Right atrium auricular region (tissue), 2 donors: ENCODE data around the gene GBP3. TPM values are rescaled to one million over a fixed set of nuclear protein-coding genes. Genes with fewer than 3 reads are reported as not detected.
"Not testable (repeated sequence)": the region's sequence is repeated elsewhere in the genome, so short reads cannot be mapped to it uniquely, and the experiment has no call there.

ENCODE experiments used
- DNase-seq: peaks from one replicate; pipeline ENCODE4 v3.0.0-alpha.2; 2019; ENCODE audit warnings: low spot score
- H3K27ac ChIP-seq, 2 donors: fragments of 200-600 bp; sonication (generic); 1 replicate in 1 of 2; 2 replicates in 1 of 2; pipeline ENCODE4 v1.5.1; 2016 to 2019
- H3K27me3 ChIP-seq, 2 donors: fragments of 200-600 bp; sonication (generic); one replicate each; pipeline versions ENCODE4 v1.5.1 to v1.6.0; 2017 to 2019
- H3K36me3 ChIP-seq: fragments of 200-600 bp; sonication (generic); one replicate; pipeline ENCODE4 v1.5.1; 2016
- H3K4me1 ChIP-seq, 2 donors: fragments of 200-600 bp; sonication (generic); one replicate each; pipeline versions ENCODE4 v1.5.1 to v1.6.0; 2017 to 2019
- H3K4me3 ChIP-seq, 2 donors: fragments of 200-600 bp; sonication (generic); 1 replicate in 1 of 2; 2 replicates in 1 of 2; pipeline ENCODE4 v1.5.1; 2017 to 2019; ENCODE audit warnings: mild to moderate bottlenecking in 1 of 2, moderate library complexity in 1 of 2
- H3K9me3 ChIP-seq, 2 donors: fragments of 200-600 bp; sonication (generic); one replicate each; pipeline ENCODE4 v1.5.1; 2019
- CTCF ChIP-seq, 2 donors: fragments of 200-600 bp; sonication (generic); IDR thresholded peaks; one replicate each; pipeline ENCODE4 v1.5.1; 2019; ENCODE audit warnings: antibody characterized with exemption in 2 of 2
- total RNA-seq, 2 donors: library from RNA; depleted of rRNA; stranded (reverse); fragments of >200 nt; gene quantifications; one replicate each; pipeline ENCODE4 v1.1.0, GENCODE V29; 2016

Gene GBP3
- total RNA-seq, 2 donors from 2014 or later, result 5.8 to 10.4 TPM

GRCh38 chr1:88982055-88982454 is 40.6 kb downstream of the GBP3 start:
- Histone ChIP-seq H3K27ac (no peak overlapping the region), H3K4me1 (peaks cover 0 to 42% of the 10 kb centered on the region in 2 donors), H3K27me3 (no peaks in the 10 kb centered on the region), H3K36me3 (peaks cover 12% of the 10 kb centered on the region), H3K9me3 (no peaks in the 10 kb centered on the region), H3K4me3 (no peak overlapping the region)
- TF ChIP-seq CTCF (IDR thresholded peaks at IDR 0.05), result no peak
- DNase-seq, result no peak

GRCh38 chr1:88981506-88981905 is 41.2 kb downstream of the GBP3 start:
- not testable (repeated sequence) for H3K4me3 ChIP-seq, H3K27ac ChIP-seq, H3K27me3 ChIP-seq, H3K9me3 ChIP-seq, DNase-seq
- peaks cover 12% of the 10 kb centered on the region for H3K36me3 ChIP-seq
- peaks cover 0 to 42% of the 10 kb centered on the region in 2 donors for H3K4me1 ChIP-seq

DNA sequence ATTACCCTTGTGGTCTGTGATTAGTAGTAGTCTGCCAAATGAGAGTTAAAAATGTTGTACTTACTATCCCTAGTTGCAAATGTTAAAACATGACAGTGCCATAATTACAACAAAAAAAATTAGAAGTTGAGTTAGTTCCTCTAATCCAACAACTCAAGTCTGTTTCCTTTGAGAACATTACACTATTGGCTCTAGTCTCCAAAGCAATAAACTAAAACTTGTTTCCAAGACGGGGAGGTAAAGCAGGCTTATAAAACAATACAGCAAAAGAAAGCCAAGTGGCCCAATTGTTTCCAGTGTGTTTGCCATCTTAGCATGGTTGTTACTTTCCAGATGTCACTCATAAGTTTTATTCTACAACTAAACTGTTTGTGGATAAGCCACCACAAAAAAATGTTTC is 41.8 kb downstream of the GBP3 start:
- no peak overlapping the region for H3K27ac ChIP-seq
- H3K36me3 ChIP-seq, result peaks cover 12% of the 10 kb centered on the region
- H3K4me1 ChIP-seq, result peaks cover 0 to 40% of the 10 kb centered on the region in 2 donors
- TF ChIP-seq CTCF (IDR thresholded peaks at IDR 0.05), result no peak
- no peaks in the 10 kb centered on the region for H3K27me3 ChIP-seq
- DNase-seq, result no peak
- no peak overlapping the region for H3K4me3 ChIP-seq
- H3K9me3 ChIP-seq, result no peaks in the 10 kb centered on the region

DNA sequence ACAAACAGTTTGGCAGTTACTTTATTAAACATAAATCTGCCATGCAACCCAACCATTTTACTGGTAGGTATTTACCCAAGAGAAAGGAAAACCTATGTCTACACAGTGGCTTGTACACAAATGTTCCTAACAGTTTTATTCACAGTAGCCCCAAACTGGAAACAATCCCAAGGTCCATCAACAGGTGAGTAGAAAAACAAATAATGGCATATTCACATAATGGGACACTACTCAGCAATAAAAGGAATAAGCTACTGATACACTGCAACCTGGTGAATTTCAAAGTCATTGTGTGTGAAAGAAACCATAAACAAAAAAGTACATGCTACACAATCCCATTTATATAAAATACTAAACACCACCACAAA is 42.9 kb downstream of the GBP3 start:
- no peak overlapping the region for H3K27ac ChIP-seq
- H3K27me3 ChIP-seq, result no peaks in the 10 kb centered on the region
- TF ChIP-seq CTCF (IDR thresholded peaks at IDR 0.05), result no peak
- peaks cover 0 to 28% of the 10 kb centered on the region in 2 donors for H3K4me1 ChIP-seq
- no peak for DNase-seq
- H3K36me3 ChIP-seq, result peaks cover 12% of the 10 kb centered on the region
- H3K4me3 ChIP-seq, result no peak overlapping the region
- H3K9me3 ChIP-seq, result no peaks in the 10 kb centered on the region

DNA sequence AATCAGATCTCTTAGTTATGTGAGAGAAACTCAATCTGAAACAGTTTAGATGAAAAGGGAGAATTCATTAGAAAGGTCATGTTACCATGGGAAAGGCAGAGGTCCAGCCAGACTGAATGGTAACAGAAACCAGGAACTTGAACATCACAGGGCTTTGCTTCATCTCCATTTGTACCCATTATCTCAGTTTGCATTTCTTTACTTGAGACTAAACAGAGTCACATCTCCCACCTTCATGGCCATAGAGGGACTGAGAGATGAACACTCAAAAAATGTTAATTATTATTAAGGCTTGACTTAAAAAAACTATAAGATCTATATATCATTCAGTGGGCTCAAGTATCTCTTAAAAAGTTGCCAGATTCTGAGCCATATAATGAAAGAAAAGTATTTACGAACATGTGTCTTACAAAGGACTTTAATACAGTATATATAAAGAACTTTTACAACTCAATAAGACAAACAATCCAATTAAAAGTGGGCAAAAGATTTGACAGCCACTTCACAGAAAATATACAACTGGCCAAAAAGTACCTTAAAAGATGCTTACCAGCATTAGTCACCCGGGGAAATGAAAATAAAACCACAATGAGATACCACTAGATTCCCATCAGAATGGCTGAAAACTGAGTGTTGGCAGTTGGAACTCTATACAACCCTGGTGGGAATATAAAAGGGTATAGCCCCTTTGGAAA is 43.5 kb downstream of the GBP3 start:
- no peaks in the 10 kb centered on the region for H3K9me3 ChIP-seq
- DNase-seq, result no peak
- H3K27me3 ChIP-seq, result no peaks in the 10 kb centered on the region
- no peak overlapping the region for H3K27ac ChIP-seq
- peaks cover 12% of the 10 kb centered on the region for H3K36me3 ChIP-seq
- no peak overlapping the region for H3K4me3 ChIP-seq
- H3K4me1 ChIP-seq, result peaks cover 0 to 23% of the 10 kb centered on the region in 2 donors
- no peak for TF ChIP-seq CTCF (IDR thresholded peaks at IDR 0.05)

DNA sequence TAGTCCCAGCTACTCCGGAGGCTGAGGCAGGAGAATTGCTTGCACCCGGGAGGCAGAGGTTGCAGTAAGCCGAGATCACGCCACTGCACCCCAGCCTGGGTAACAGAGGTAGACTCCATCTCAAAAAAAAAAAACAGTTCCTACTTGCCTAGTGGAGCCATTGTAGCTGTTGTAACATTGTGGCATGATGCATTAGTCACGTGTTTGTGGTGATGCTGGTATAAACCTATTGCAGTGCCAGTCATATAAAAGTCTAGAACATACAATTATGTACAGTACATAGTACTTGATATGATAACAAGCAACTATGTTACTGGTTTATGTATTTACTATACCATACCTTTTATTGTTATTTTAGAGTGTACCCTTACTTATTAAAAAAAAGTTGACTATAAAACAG is 46.4 kb downstream of the GBP3 start:
- no peaks in the 10 kb centered on the region for H3K27me3 ChIP-seq
- H3K4me3 ChIP-seq, result no peak overlapping the region
- no peaks in the 10 kb centered on the region for H3K36me3 ChIP-seq
- no peak for DNase-seq
- peaks cover 0 to 17% of the 10 kb centered on the region in 2 donors for H3K4me1 ChIP-seq
- H3K27ac ChIP-seq, result no peak overlapping the region
- TF ChIP-seq CTCF (IDR thresholded peaks at IDR 0.05), result no peak
- H3K9me3 ChIP-seq, result no peaks in the 10 kb centered on the region

- not testable (repeated sequence) for H3K4me3 ChIP-seq, H3K27me3 ChIP-seq, H3K4me1 ChIP-seq, DNase-seq, H3K36me3 ChIP-seq, H3K9me3 ChIP-seq, H3K27ac ChIP-seq
Measured at GRCh38 chr1:88974616-88975172, 48.0 kb downstream of the GBP3 start.
